Panc1 (cell line): Measurements from ENCODE around the gene CEP131.

ENCODE experiments used
- POLR2AphosphoS5 ChIP-seq: IDR thresholded peaks from 2 replicates; pipeline ENCODE4 v1.6.1; 2012; ENCODE audit warnings: mild to moderate bottlenecking, low read depth, low read length, moderate library complexity
- TCF7L2 ChIP-seq: IDR thresholded peaks from 2 replicates; pipeline ENCODE4 v1.6.1; 2011; ENCODE audit warnings: mild to moderate bottlenecking, low read depth, low read length, inconsistent platforms
- TF ChIP-seq, protein P1 (sequence below): fragments of 450-650 bp; IDR thresholded peaks from 2 replicates; pipeline ENCODE4 v1.5.1; 2017; ENCODE audit warnings: mild to moderate bottlenecking
- TF ChIP-seq, protein P2 (sequence below), 2 experiments: IDR thresholded peaks; 2 replicates each; pipeline ENCODE4 v1.6.1; 2011 to 2012; ENCODE audit warnings: low read depth in 2 of 2, control low read depth in 1 of 2, low read length in 1 of 2, mild to moderate bottlenecking in 1 of 2, moderate library complexity in 1 of 2; ENCODE audit not compliant: insufficient read depth in 1 of 2

DNA sequence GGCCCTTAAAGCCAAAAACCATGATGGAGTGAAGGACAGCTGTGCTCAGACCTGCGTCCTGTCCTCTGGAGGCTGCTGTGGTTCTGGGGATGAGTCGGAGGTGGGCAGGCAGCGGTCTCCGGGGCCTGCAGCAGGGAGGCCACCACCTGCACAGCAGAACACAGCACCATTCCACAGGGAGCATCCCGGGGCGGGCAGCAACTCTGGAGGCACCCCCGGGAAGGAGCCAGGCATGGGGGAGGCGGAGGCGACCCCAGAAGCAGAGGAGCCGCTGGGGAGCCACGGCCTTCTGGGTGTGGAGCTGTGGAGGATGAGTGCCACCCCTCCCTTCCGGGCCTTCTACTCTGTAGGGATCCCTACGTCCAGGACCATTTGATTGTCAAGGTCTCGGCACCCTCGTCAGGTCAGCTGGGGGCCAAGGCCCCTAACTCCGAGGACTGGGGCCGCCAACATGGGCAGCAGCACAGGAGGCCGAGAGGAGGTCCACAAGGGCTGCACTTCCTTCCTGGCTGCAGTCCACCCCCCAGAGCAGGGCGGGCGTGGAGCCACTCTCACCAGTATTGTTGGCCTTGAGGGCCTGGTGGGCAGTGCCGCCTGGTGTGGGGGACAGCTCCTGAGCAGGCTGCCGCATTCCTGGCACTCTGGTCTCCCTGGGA lies 23.8 kb downstream of the CEP131 start:
- TF ChIP-seq, protein P1, sequence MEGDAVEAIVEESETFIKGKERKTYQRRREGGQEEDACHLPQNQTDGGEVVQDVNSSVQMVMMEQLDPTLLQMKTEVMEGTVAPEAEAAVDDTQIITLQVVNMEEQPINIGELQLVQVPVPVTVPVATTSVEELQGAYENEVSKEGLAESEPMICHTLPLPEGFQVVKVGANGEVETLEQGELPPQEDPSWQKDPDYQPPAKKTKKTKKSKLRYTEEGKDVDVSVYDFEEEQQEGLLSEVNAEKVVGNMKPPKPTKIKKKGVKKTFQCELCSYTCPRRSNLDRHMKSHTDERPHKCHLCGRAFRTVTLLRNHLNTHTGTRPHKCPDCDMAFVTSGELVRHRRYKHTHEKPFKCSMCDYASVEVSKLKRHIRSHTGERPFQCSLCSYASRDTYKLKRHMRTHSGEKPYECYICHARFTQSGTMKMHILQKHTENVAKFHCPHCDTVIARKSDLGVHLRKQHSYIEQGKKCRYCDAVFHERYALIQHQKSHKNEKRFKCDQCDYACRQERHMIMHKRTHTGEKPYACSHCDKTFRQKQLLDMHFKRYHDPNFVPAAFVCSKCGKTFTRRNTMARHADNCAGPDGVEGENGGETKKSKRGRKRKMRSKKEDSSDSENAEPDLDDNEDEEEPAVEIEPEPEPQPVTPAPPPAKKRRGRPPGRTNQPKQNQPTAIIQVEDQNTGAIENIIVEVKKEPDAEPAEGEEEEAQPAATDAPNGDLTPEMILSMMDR = no peak
- TF ChIP-seq, protein P2, sequence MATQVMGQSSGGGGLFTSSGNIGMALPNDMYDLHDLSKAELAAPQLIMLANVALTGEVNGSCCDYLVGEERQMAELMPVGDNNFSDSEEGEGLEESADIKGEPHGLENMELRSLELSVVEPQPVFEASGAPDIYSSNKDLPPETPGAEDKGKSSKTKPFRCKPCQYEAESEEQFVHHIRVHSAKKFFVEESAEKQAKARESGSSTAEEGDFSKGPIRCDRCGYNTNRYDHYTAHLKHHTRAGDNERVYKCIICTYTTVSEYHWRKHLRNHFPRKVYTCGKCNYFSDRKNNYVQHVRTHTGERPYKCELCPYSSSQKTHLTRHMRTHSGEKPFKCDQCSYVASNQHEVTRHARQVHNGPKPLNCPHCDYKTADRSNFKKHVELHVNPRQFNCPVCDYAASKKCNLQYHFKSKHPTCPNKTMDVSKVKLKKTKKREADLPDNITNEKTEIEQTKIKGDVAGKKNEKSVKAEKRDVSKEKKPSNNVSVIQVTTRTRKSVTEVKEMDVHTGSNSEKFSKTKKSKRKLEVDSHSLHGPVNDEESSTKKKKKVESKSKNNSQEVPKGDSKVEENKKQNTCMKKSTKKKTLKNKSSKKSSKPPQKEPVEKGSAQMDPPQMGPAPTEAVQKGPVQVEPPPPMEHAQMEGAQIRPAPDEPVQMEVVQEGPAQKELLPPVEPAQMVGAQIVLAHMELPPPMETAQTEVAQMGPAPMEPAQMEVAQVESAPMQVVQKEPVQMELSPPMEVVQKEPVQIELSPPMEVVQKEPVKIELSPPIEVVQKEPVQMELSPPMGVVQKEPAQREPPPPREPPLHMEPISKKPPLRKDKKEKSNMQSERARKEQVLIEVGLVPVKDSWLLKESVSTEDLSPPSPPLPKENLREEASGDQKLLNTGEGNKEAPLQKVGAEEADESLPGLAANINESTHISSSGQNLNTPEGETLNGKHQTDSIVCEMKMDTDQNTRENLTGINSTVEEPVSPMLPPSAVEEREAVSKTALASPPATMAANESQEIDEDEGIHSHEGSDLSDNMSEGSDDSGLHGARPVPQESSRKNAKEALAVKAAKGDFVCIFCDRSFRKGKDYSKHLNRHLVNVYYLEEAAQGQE (IDR thresholded peaks at IDR 0.05; ENCODE audit: insufficient read depth in 1 of 2, low read depth in 2 of 2, low read length in 1 of 2) = no peak
- TF ChIP-seq POLR2AphosphoS5 = no peak
- TF ChIP-seq TCF7L2 = no peak
